Neural progenitor cell (in vitro differentiated cells): Measurements from ENCODE around the gene CEP128. TPM values are rescaled to one million over a fixed set of nuclear protein-coding genes. Genes with fewer than 3 reads are reported as not detected.

Source experiments
- DNase-seq: peaks from one replicate; pipeline ENCODE4 v3.0.0-alpha.2; 2016; ENCODE audit warnings: low spot score
- H2AFZ ChIP-seq: fragments of 200-600 bp; sonication (generic); replicated peaks from 2 replicates; pipeline ENCODE4 v1.6.1; 2016; ENCODE audit warnings: antibody characterized with exemption
- H3F3A ChIP-seq: fragments of 200-600 bp; sonication (generic); 2 replicates; pipeline ENCODE4 v1.6.1; 2016; ENCODE audit warnings: antibody characterized with exemption, low read depth
- H3K27ac ChIP-seq: fragments of 200-600 bp; sonication (generic); 2 replicates; pipeline ENCODE4 v1.5.1; 2016; ENCODE audit warnings: mild to moderate bottlenecking
- H3K27me3 ChIP-seq: fragments of 200-600 bp; sonication (generic); 2 replicates; pipeline ENCODE4 v1.6.1; 2016; ENCODE audit warnings: mild to moderate bottlenecking, moderate library complexity
- H3K36me3 ChIP-seq: fragments of 200-600 bp; sonication (generic); 2 replicates; pipeline ENCODE4 v1.5.1; 2016
- H3K4me1 ChIP-seq: fragments of 200-600 bp; sonication (generic); 2 replicates; pipeline ENCODE4 v1.6.1; 2016; ENCODE audit warnings: mixed run types
- H3K4me2 ChIP-seq: fragments of 200-600 bp; sonication (generic); 2 replicates; pipeline ENCODE4 v1.6.1; 2016
- H3K4me3 ChIP-seq: fragments of 200-600 bp; sonication (generic); 2 replicates; pipeline ENCODE4 v1.5.1; 2016
- H3K79me2 ChIP-seq: fragments of 200-600 bp; sonication (generic); 2 replicates; pipeline ENCODE4 v1.6.1; 2016; ENCODE audit warnings: low read depth
- H3K9ac ChIP-seq: fragments of 200-600 bp; sonication (generic); 2 replicates; pipeline ENCODE4 v1.6.1; 2016
- H3K9me3 ChIP-seq: fragments of 200-600 bp; sonication (generic); 2 replicates; pipeline ENCODE4 v1.5.1; 2016; ENCODE audit warnings: low read depth
- H4K20me1 ChIP-seq: fragments of 200-600 bp; sonication (generic); 2 replicates; pipeline ENCODE4 v1.6.1; 2016; ENCODE audit warnings: low read depth
- H3K27ac Mint-ChIP-seq: 3 replicates; pipeline ENCODE4 v1.8.0; 2021; ENCODE audit warnings: mixed read lengths
- H3K27me3 Mint-ChIP-seq: 2 replicates; pipeline ENCODE4 v1.8.0; 2022; ENCODE audit warnings: low read depth, mild to moderate bottlenecking, inconsistent platforms, moderate library complexity, mixed read lengths; ENCODE audit not compliant: insufficient read depth
- H3K36me3 Mint-ChIP-seq: 3 replicates; pipeline ENCODE4 v1.8.0; 2021; ENCODE audit warnings: mixed read lengths
- H3K4me1 Mint-ChIP-seq: 3 replicates; pipeline ENCODE4 v1.8.0; 2021; ENCODE audit warnings: mixed read lengths
- H3K4me3 Mint-ChIP-seq: 3 replicates; pipeline ENCODE4 v1.8.0; 2021; ENCODE audit warnings: mild to moderate bottlenecking, moderate library complexity, mixed read lengths
- H3K9me3 Mint-ChIP-seq: 3 replicates; pipeline ENCODE4 v1.8.0; 2020; ENCODE audit warnings: mixed read lengths
- CTCF ChIP-seq: fragments of 200-600 bp; sonication (generic); IDR thresholded peaks from 2 replicates; pipeline ENCODE4 v1.5.1; 2017; ENCODE audit warnings: antibody characterized with exemption, mild to moderate bottlenecking
- EZH2 ChIP-seq: fragments of 200-600 bp; sonication (generic); IDR thresholded peaks from 2 replicates; pipeline ENCODE4 v1.6.1; 2017; ENCODE audit warnings: antibody characterized with exemption, mild to moderate bottlenecking, moderate library complexity
- EZH2phosphoT487 ChIP-seq: fragments of 200-600 bp; sonication (generic); IDR thresholded peaks from 2 replicates; pipeline ENCODE4 v1.6.1; 2017; ENCODE audit warnings: antibody characterized with exemption
- total RNA-seq: library from RNA; depleted of rRNA; stranded (reverse); fragments of >200 nt; gene quantifications from 2 replicates; pipeline ENCODE4 v1.2.3, GENCODE V29; 2015; ENCODE audit warnings: low replicate concordance

Gene CEP128
- total RNA-seq, 1 donor from 2014 or later: 12.1 TPM

GRCh38 chr14:80987235-80988032 is 45.9 kb upstream of the CEP128 start:
- Histone ChIP-seq H2AFZ (no peak overlapping the region), H3F3A (no peaks in the 10 kb centered on the region), H3K36me3 (no peaks in the 10 kb centered on the region), H3K27me3 (peaks cover 6% of the 10 kb centered on the region), H3K79me2 (no peaks in the 10 kb centered on the region), H3K4me1 (no peaks in the 10 kb centered on the region), H3K27ac (no peak overlapping the region), H3K4me2 (no peak overlapping the region), H3K9me3 (no peaks in the 10 kb centered on the region), H3K4me3 (no peak overlapping the region), H4K20me1 (no peaks in the 10 kb centered on the region), H3K9ac (no peak overlapping the region)
- TF ChIP-seq CTCF (peak; percentile 92), EZH2 (no peak)
- H3K9me3 Mint-ChIP-seq: no peaks in the 10 kb centered on the region
- H3K36me3 Mint-ChIP-seq: no peaks in the 10 kb centered on the region
- H3K4me3 Mint-ChIP-seq: no peak overlapping the region
- H3K27me3 Mint-ChIP-seq: no peaks in the 10 kb centered on the region
- peaks cover 3% of the 10 kb centered on the region for H3K4me1 Mint-ChIP-seq
- no peak overlapping the region for H3K27ac Mint-ChIP-seq
- peak; percentile 68 for DNase-seq

- no peaks in the 10 kb centered on the region for H3K9me3 Mint-ChIP-seq
- no peaks in the 10 kb centered on the region for H3K4me1 ChIP-seq
- peak; percentile 55 for DNase-seq
- no peaks in the 10 kb centered on the region for H3F3A ChIP-seq
- H3K79me2 ChIP-seq: no peaks in the 10 kb centered on the region
- TF ChIP-seq EZH2phosphoT487 (no peak), CTCF (no peak), EZH2 (no peak)
- H3K4me3 Mint-ChIP-seq: no peak overlapping the region
- no peaks in the 10 kb centered on the region for H3K36me3 ChIP-seq
- no peaks in the 10 kb centered on the region for H4K20me1 ChIP-seq
- H2AFZ ChIP-seq: no peak overlapping the region
- no peak overlapping the region for H3K27ac Mint-ChIP-seq
- H3K27ac ChIP-seq: no peak overlapping the region
- H3K9me3 ChIP-seq: no peaks in the 10 kb centered on the region
- H3K4me1 Mint-ChIP-seq: peaks cover 7% of the 10 kb centered on the region
- no peaks in the 10 kb centered on the region for H3K36me3 Mint-ChIP-seq
- no peak overlapping the region for H3K4me2 ChIP-seq
- H3K9ac ChIP-seq: no peak overlapping the region
- no peaks in the 10 kb centered on the region for H3K27me3 ChIP-seq
- H3K4me3 ChIP-seq: no peak overlapping the region
- H3K27me3 Mint-ChIP-seq: no peaks in the 10 kb centered on the region
Measured at GRCh38 chr14:80982711-80983110, 41.2 kb upstream of the CEP128 start.

GRCh38 chr14:80981673-80982072 is 40.1 kb upstream of the CEP128 start:
- Mint-ChIP-seq H3K36me3 (no peaks in the 10 kb centered on the region), H3K4me1 (peaks cover 7% of the 10 kb centered on the region), H3K9me3 (no peaks in the 10 kb centered on the region), H3K4me3 (no peak overlapping the region), H3K27me3 (no peaks in the 10 kb centered on the region), H3K27ac (no peak overlapping the region)
- Histone ChIP-seq H3F3A (no peaks in the 10 kb centered on the region), H3K9me3 (no peaks in the 10 kb centered on the region), H3K27ac (no peak overlapping the region), H3K79me2 (no peaks in the 10 kb centered on the region), H3K27me3 (no peaks in the 10 kb centered on the region), H4K20me1 (no peaks in the 10 kb centered on the region), H3K4me3 (no peak overlapping the region), H3K9ac (no peak overlapping the region), H3K4me1 (no peaks in the 10 kb centered on the region), H3K36me3 (no peaks in the 10 kb centered on the region), H2AFZ (no peak overlapping the region), H3K4me2 (no peak overlapping the region)
- DNase-seq: no peak
- TF ChIP-seq EZH2phosphoT487 (no peak), EZH2 (no peak), CTCF (no peak)
